ENCODE results near the gene MMP11.

MMP11 gene

DNA sequence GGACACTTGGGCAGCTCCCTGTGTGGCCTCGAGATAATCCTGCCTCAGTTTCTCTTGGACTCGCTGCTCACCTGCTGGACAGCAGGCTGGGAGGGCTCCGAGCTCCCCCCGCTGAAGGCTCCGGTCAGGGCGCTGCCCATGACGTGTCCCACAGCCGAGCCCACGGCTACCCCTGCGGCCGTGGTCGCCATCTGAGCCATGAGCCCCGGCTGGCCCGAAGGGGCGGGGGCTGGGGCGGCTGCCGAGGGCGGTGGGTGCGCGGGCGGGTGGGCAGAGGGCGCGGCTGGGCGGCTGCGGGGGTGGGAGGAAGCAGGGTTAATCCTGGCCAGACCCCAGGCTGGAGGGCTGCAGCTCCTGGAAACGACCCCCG, 5.4 kb upstream of the MMP11 start:
- DNase-seq (ENCODE audit: low spot score): no peak
- in situ Hi-C loops (cut with MboI; ENCODE audit: low sequenced_read_pairs, unreplicated experiment): no loop called here
- TF ChIP-seq, protein P1, sequence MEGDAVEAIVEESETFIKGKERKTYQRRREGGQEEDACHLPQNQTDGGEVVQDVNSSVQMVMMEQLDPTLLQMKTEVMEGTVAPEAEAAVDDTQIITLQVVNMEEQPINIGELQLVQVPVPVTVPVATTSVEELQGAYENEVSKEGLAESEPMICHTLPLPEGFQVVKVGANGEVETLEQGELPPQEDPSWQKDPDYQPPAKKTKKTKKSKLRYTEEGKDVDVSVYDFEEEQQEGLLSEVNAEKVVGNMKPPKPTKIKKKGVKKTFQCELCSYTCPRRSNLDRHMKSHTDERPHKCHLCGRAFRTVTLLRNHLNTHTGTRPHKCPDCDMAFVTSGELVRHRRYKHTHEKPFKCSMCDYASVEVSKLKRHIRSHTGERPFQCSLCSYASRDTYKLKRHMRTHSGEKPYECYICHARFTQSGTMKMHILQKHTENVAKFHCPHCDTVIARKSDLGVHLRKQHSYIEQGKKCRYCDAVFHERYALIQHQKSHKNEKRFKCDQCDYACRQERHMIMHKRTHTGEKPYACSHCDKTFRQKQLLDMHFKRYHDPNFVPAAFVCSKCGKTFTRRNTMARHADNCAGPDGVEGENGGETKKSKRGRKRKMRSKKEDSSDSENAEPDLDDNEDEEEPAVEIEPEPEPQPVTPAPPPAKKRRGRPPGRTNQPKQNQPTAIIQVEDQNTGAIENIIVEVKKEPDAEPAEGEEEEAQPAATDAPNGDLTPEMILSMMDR (IDR thresholded peaks at IDR 0.05; ENCODE audit: borderline replicate concordance, control extremely low read depth, extremely low read depth, insufficient read depth, missing control alignments): no peak

DNA sequence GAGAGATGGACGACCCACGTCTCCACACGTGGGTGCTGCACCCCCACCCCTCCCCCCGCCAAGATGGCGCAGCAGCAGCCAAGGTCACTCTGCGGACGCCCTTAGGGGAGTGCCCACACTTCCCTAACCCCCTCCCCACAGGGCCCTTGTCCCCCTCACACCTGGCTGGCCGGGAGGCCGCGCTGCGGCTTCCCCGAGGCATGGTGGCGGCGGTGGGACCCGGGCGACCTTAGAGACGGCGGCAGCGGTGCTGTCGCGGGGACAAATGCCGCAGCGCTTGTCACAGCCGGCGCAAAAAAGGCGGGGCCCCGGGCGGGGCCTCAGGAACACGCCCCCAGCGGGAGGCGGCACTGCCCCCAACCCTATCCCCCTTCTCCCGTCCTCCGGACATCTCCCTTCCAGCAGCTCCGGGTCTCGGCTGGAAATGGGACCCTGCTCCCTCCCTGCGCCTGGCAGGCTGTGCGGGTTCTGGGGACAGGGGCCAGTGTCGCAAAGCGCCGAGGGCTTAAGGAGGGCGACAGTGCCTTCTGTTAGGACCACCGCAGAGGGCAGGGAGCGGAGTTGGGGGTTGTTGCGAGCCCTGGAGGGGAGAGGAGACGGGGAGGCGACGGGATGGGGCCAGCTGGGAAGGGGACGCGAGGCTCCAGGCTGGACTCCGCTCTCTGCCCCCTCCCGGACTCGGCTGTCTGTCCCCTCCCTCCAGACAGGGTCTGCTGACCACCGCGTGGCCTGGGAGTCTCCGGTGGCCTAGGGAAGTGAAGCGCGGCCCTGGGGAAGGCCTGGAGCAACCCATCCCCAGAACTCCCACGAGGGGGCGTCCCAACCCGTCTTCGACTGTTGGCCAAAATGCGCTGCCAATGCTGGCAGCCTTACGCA, 4.7 kb upstream of the MMP11 start, which contains the start of gene CHCHD10:
Gene CHCHD10, minus strand, starts transcription at position 300 of the 876 bp plus-strand sequence. Its CDS starts 98 bp downstream, at position 202.
- in situ Hi-C loops (cut with MboI; ENCODE audit: low sequenced_read_pairs, unreplicated experiment): no loop called here
- peak; percentile 90 for DNase-seq (ENCODE audit: low spot score)
- TF ChIP-seq, protein P1 (IDR thresholded peaks at IDR 0.05; ENCODE audit: borderline replicate concordance, control extremely low read depth, extremely low read depth, insufficient read depth, missing control alignments): peak; percentile 67

DNA sequence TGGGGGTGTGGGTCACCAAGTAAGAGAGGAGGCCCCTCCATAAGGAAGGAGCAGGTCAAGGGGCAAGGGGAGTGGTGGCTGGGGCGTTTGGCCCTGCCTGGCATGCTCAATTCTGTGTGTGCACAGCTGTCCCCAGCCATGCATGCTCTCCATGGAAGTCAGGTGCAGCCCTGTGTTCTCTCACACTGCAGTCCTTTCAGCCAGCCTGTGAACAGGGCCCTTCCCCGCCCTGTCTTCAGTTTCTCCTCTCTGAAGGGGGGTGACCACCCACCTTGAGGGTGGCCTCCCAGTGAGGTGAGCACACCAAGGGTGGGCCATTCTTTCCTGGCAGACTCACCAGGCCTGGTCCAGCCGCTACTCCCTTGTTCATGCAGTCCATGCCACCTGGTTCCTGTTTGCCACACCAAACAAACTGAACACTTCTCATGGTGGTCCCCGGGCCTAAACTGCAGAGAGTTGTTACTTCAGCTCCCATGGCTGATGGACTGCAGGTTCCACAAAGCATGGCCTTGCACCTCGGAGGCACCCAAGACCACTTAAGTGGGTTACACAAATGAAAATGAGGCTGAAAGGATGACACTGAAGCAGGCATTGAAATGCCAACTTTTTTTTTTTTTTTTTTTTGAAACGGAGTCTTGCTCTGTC, 3.2 kb upstream of the MMP11 start:
- no peak for DNase-seq (ENCODE audit: low spot score)
- in situ Hi-C loops (cut with MboI; ENCODE audit: low sequenced_read_pairs, unreplicated experiment): no loop called here
- TF ChIP-seq, protein P1 (IDR thresholded peaks at IDR 0.05; ENCODE audit: borderline replicate concordance, control extremely low read depth, extremely low read depth, insufficient read depth, missing control alignments): no peak

DNA sequence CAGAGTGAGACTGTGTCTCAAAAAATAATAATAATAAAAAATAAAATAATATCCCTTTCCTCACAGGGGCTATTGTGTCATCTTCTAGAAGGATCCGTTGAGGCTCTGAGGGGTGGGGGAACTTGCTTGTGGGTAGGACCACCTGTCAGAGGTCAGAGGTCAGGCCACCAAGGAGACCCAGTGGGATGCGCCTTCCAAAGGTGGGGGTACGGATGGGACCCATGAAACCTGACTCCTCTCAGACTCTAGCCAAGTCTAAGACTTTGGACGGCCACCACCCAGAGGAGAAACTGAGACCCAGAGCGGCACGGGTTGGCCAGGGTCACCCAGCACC, 367 bp upstream of the MMP11 start:
- DNase-seq (ENCODE audit: low spot score): no peak
- in situ Hi-C loops (cut with MboI; ENCODE audit: low sequenced_read_pairs, unreplicated experiment): no loop called here
- TF ChIP-seq, protein P1 (IDR thresholded peaks at IDR 0.05; ENCODE audit: borderline replicate concordance, control extremely low read depth, extremely low read depth, insufficient read depth, missing control alignments): no peak

DNA sequence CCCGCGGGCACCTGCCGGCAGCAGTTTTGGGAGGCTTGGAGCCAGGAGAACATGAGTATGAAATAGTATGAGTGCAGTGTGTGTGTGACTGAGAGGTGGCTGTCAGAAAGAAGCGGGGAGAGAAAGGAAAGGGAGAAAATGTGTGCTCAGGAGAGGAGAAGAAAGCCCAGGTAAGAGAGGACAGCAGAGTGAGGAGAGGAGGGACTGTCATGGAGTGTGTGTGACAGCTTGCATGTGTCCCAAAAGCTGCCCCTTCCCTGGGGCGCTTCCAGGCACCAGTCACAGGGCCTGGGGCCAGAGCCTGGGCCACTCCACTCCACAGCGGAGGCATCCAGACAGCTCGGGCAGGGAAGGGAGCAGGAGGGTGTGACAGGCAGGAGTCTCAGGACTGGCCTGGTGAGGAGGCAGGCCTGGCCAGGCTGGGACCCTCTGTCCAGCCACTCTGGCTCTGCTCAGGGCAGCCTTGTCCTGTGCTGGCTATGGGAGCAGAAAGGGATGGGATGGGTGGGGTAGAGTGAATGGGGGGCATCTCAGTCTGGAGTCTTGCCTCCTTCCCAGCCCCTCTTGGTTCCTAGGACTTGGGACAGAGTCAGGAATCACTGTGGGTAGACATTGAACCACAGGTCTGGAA, 949 bp downstream of the MMP11 start:
- TF ChIP-seq, protein P1 (IDR thresholded peaks at IDR 0.05; ENCODE audit: borderline replicate concordance, control extremely low read depth, extremely low read depth, insufficient read depth, missing control alignments): no peak
- DNase-seq (ENCODE audit: low spot score): no peak
- in situ Hi-C loops (cut with MboI; ENCODE audit: low sequenced_read_pairs, unreplicated experiment): no loop called here

DNA sequence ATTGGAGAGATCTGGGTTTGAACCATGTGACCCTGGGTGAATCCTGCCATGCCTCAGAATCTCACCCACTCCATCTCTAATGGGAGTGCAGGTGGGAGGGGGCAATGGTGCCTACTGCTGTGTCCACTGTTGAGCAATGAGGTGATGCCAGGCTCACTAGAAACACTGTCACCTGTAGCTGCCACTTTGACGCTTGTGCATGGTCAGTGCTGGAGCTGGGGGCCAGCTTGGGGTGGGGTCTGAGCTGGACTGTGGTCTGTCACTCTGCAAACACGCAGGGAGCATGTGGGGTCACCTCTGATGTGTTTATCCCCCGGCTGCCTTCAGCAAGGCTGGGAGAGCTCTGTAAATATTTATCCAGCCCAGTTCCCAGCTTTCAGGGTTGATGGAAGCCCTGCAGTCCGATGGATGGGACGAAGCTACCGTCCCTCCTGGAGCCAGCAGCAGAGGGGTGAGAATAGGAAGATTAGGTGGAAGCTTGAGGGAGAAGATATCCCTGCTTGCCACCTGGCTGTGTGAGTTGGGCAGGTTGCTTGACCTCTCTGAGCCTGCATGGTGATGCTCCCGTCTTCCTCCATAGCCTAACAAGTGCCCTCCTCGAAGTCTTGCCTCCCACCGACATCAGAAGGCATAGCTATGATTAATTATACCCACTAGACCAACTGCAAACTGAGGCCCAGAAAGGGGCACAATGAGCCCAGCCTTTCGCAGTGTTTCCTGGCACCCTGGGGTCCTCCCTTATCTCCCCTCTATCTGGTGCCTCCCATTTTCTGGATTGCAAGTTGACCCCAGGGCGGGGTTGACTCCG, 1.7 kb downstream of the MMP11 start:
- DNase-seq (ENCODE audit: low spot score): no peak
- TF ChIP-seq, protein P1 (IDR thresholded peaks at IDR 0.05; ENCODE audit: borderline replicate concordance, control extremely low read depth, extremely low read depth, insufficient read depth, missing control alignments): no peak
- in situ Hi-C loops (cut with MboI; ENCODE audit: low sequenced_read_pairs, unreplicated experiment): no loop called here
